Left ventricle myocardium inferior (tissue), 1 donor: ENCODE results near the gene SIK3. TPM values are rescaled to one million over a fixed set of nuclear protein-coding genes. Genes with fewer than 3 reads are reported as not detected.

Experiments used
- DNase-seq: peaks from one replicate; pipeline ENCODE4 v3.0.0-alpha.2; 2020
- H3K27ac ChIP-seq: fragments of 200-600 bp; replicated peaks from 2 replicates; pipeline ENCODE4 v1.8.0; 2021
- H3K27me3 ChIP-seq: fragments of 200-600 bp; 2 replicates; pipeline ENCODE4 v1.8.0; 2021; ENCODE audit warnings: low read depth
- H3K36me3 ChIP-seq: fragments of 200-600 bp; 2 replicates; pipeline ENCODE4 v1.8.0; 2021
- H3K4me1 ChIP-seq: fragments of 200-600 bp; 2 replicates; pipeline ENCODE4 v1.8.0; 2021
- H3K4me3 ChIP-seq: fragments of 200-600 bp; 2 replicates; pipeline ENCODE4 v1.8.0; 2021; ENCODE audit warnings: mild to moderate bottlenecking, moderate library complexity
- H3K9me3 ChIP-seq: fragments of 200-600 bp; replicated peaks from 2 replicates; pipeline ENCODE4 v1.8.0; 2021
- intact Hi-C: fragments of 100-400 bp; cut with micrococcal nuclease; formaldehyde crosslinking; loops from one replicate; pipeline ENCODE4 v1.11.0; 2022
- total RNA-seq: library from RNA; stranded (reverse); fragmentation: NEBNext Ultra II Directional; extraction: Animal tissue kit (Norgen Biotek cat#: 25700); gene quantifications from one replicate; pipeline ENCODE4 v1.2.1, GENCODE V29; 2021
- TF ChIP-seq, protein P1 (sequence below): fragments of 200-600 bp; IDR thresholded peaks from 2 replicates; pipeline ENCODE4 v1.8.0; 2021; ENCODE audit warnings: antibody characterized with exemption, mild to moderate bottlenecking, borderline replicate concordance
- donor health status: DM: no; HTN: yes; CAD: no; lungs with severe emphysema.

Gene SIK3
- total RNA-seq, 1 donor from 2014 or later, result 36.3 TPM

DNA sequence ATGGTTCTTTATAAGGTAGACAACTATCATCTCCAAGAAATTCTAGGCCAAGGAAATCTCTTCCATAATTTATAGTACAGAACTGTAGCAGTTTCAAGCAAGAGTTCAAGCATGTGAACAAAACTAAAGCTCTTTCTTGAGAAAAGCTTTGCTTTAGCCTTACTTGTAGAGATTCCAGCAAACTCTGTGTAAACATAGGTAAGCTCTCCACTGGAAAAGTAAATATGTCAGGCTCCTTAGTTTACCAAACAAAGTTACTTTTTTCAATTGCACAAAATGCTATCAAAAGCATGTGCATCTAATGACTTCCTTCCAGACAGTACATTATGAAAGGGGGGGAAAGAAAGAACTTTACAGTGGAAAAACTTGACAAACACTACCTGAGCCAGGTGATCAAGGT is 125.0 kb downstream of the SIK3 start:
- no peaks in the 10 kb centered on the region for H3K27me3 ChIP-seq
- no peaks in the 10 kb centered on the region for H3K9me3 ChIP-seq
- no peaks in the 10 kb centered on the region for H3K36me3 ChIP-seq
- H3K4me3 ChIP-seq, result no peak overlapping the region
- TF ChIP-seq, protein P1, sequence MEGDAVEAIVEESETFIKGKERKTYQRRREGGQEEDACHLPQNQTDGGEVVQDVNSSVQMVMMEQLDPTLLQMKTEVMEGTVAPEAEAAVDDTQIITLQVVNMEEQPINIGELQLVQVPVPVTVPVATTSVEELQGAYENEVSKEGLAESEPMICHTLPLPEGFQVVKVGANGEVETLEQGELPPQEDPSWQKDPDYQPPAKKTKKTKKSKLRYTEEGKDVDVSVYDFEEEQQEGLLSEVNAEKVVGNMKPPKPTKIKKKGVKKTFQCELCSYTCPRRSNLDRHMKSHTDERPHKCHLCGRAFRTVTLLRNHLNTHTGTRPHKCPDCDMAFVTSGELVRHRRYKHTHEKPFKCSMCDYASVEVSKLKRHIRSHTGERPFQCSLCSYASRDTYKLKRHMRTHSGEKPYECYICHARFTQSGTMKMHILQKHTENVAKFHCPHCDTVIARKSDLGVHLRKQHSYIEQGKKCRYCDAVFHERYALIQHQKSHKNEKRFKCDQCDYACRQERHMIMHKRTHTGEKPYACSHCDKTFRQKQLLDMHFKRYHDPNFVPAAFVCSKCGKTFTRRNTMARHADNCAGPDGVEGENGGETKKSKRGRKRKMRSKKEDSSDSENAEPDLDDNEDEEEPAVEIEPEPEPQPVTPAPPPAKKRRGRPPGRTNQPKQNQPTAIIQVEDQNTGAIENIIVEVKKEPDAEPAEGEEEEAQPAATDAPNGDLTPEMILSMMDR, result no peak
- DNase-seq, result no peak
- intact Hi-C loops, result no loop called here
- peaks cover 19% of the 10 kb centered on the region for H3K4me1 ChIP-seq
- H3K27ac ChIP-seq, result no peak overlapping the region

DNA sequence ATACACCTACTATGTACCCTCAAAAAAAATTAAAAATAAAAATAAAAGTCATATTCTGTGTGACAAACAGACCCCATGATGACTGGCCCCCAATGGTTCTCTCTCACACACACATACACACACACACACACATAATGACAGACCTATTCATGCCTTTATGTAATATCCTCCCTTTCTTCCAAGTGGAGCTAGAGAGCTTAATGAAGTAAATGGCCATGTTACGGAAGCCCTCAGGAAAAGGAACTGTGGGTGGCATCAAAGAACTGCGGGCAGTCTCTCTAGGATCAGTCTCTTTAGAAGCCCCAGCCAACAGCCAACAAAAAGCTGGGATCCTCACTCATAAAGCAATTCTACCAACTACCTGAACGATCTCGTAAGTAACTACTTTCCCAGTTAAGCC is 125.5 kb downstream of the SIK3 start:
- Histone ChIP-seq H3K27me3 (no peaks in the 10 kb centered on the region), H3K36me3 (no peaks in the 10 kb centered on the region), H3K9me3 (no peaks in the 10 kb centered on the region), H3K4me3 (no peak overlapping the region), H3K27ac (no peak overlapping the region), H3K4me1 (peaks cover 19% of the 10 kb centered on the region)
- no peak for DNase-seq
- TF ChIP-seq, protein P1, result no peak
- intact Hi-C loops, result no loop called here

DNA sequence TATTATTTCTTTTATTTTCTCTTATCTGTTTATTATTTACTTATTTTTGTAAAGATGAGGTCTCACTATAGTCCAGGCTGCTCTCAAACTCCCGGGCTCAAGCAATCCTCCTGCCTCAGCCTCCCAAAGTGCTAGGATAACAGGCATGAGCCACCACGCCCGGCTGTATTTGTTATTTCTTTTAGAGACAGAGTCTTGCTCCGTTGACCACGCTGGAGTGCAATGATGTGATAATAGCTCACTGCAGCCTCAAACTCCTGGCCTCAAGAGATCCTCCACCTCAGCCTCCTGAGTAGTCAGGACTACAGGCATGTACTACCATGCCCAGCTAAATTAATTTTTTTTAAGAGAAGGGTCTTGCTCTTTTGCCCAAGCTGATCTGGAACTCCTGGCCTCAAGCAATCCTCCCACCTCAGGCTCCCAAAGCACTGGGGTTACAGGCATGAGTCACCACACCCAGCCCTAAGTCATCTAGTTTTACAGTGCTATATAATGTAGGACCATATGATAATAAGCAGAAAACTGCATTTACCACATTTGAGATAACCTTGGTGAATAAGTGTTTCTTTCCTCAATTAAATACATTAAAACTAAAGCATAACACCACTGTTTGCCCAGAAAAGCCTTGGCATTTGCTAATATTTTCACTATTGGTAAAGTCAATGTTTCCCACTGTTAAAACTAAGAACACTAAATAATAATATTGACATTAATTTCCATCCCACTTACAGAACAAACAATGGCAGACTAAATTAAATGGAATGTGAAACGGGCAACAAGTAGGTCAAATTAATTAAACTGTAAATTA is 127.5 kb downstream of the SIK3 start:
- H3K36me3 ChIP-seq, result no peaks in the 10 kb centered on the region
- H3K9me3 ChIP-seq, result no peaks in the 10 kb centered on the region
- peaks cover 7% of the 10 kb centered on the region for H3K4me1 ChIP-seq
- H3K27ac ChIP-seq, result no peak overlapping the region
- no peak overlapping the region for H3K4me3 ChIP-seq
- DNase-seq, result no peak
- no peaks in the 10 kb centered on the region for H3K27me3 ChIP-seq
- intact Hi-C loops, result no loop called here
- TF ChIP-seq, protein P1, result no peak

DNA sequence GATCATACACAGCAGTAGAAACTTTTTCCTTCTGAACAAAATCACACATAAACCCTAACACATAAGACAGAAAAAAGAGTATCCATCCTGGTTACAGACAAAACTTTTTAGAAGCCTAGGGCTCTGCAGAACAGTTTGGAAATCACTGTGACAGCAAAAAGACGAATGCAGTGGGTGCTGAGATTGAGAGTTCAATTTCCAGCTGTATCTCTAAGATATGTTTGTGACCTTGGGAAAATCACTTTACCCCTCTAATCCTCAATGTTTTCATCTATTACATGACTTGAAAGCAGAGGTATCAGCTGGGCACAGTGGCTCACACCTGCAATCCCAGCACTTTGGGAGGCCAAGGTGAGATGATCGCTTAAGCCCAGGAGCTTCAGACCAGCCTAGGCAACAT is 128.5 kb downstream of the SIK3 start:
- H3K36me3 ChIP-seq, result no peaks in the 10 kb centered on the region
- no peak overlapping the region for H3K4me3 ChIP-seq
- peaks cover 8% of the 10 kb centered on the region for H3K4me1 ChIP-seq
- H3K9me3 ChIP-seq, result no peaks in the 10 kb centered on the region
- H3K27ac ChIP-seq, result no peak overlapping the region
- DNase-seq, result no peak
- no peaks in the 10 kb centered on the region for H3K27me3 ChIP-seq
- intact Hi-C loops, result no loop called here
- TF ChIP-seq, protein P1, result no peak

DNA sequence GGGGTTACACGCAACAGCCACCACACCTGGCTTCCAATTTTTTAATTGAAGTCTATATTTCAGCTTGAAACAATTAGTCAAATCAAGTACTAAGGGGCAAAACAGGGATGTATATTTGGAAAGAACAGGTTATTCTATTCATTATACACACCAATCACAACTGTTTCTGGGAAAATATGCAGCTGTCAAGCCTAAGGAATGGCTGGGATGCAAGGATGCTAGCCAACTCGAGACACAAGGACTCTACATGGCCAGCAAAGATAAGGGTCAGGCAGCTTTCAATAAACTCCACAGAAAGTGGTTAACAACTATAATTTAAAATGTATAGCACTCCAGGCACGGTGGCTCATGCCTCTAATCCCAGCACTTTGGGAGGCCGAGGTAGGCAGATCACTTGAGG is 134.0 kb downstream of the SIK3 start:
- Histone ChIP-seq H3K27ac (no peak overlapping the region), H3K4me3 (no peak overlapping the region), H3K36me3 (no peaks in the 10 kb centered on the region), H3K4me1 (peaks cover 42% of the 10 kb centered on the region), H3K27me3 (no peaks in the 10 kb centered on the region), H3K9me3 (no peaks in the 10 kb centered on the region)
- TF ChIP-seq, protein P1, result no peak
- DNase-seq, result no peak
- intact Hi-C loops, result no loop called here
